ENCODE data around the gene ABCA9. TPM values are rescaled to one million over a fixed set of nuclear protein-coding genes. Genes with fewer than 3 reads are reported as not detected.
"Not testable (repeated sequence)": the region's sequence is repeated elsewhere in the genome, so short reads cannot be mapped to it uniquely, and the experiment has no call there.

The ABCA9 gene
- total RNA-seq, 1 experiment from 2014 or later: 0.05 TPM

- BruUV-seq (replicated peaks): no TSS peak
These were observed 107.3 kb downstream of the ABCA9 start for GRCh38 chr17:68953340-68953997.

GRCh38 chr17:68950725-68951124 is 110.0 kb downstream of the ABCA9 start:
- in situ Hi-C loops (cut with HindIII; ENCODE audit: low pct_unique_long_range_greater_than_20kb, low sequenced_read_pairs): no loop called here
- no peak overlapping the region for H3K4me3 ChIP-seq (ENCODE audit: low read depth in 2 of 2, low read length in 2 of 2)
- H3K9me3 ChIP-seq (ENCODE audit: control insufficient read depth, insufficient read depth, low read depth, low read length): no peaks in the 10 kb centered on the region
- intact Hi-C loops (cut with micrococcal nuclease; ENCODE audit: unreplicated experiment): no loop called here
- DNase-seq (ENCODE audit: low read depth, low spot score) (no peak), ATAC-seq (no peak)
- POLR2A ChIA-PET: no interaction called here
- H3K36me3 ChIP-seq (ENCODE audit: control insufficient read depth, insufficient read depth, low read length): no peaks in the 10 kb centered on the region
- no peaks in the 10 kb centered on the region for H3K4me1 ChIP-seq (ENCODE audit: control insufficient read depth, insufficient read depth, low read length)
- BruUV-seq (replicated peaks): no TSS peak
- TF ChIP-seq, protein P1, sequence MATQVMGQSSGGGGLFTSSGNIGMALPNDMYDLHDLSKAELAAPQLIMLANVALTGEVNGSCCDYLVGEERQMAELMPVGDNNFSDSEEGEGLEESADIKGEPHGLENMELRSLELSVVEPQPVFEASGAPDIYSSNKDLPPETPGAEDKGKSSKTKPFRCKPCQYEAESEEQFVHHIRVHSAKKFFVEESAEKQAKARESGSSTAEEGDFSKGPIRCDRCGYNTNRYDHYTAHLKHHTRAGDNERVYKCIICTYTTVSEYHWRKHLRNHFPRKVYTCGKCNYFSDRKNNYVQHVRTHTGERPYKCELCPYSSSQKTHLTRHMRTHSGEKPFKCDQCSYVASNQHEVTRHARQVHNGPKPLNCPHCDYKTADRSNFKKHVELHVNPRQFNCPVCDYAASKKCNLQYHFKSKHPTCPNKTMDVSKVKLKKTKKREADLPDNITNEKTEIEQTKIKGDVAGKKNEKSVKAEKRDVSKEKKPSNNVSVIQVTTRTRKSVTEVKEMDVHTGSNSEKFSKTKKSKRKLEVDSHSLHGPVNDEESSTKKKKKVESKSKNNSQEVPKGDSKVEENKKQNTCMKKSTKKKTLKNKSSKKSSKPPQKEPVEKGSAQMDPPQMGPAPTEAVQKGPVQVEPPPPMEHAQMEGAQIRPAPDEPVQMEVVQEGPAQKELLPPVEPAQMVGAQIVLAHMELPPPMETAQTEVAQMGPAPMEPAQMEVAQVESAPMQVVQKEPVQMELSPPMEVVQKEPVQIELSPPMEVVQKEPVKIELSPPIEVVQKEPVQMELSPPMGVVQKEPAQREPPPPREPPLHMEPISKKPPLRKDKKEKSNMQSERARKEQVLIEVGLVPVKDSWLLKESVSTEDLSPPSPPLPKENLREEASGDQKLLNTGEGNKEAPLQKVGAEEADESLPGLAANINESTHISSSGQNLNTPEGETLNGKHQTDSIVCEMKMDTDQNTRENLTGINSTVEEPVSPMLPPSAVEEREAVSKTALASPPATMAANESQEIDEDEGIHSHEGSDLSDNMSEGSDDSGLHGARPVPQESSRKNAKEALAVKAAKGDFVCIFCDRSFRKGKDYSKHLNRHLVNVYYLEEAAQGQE (IDR thresholded peaks at IDR 0.05; ENCODE audit: insufficient read depth in 1 of 2, low read depth in 2 of 2, low read length in 1 of 2): no peak
- TF ChIP-seq, protein P2, sequence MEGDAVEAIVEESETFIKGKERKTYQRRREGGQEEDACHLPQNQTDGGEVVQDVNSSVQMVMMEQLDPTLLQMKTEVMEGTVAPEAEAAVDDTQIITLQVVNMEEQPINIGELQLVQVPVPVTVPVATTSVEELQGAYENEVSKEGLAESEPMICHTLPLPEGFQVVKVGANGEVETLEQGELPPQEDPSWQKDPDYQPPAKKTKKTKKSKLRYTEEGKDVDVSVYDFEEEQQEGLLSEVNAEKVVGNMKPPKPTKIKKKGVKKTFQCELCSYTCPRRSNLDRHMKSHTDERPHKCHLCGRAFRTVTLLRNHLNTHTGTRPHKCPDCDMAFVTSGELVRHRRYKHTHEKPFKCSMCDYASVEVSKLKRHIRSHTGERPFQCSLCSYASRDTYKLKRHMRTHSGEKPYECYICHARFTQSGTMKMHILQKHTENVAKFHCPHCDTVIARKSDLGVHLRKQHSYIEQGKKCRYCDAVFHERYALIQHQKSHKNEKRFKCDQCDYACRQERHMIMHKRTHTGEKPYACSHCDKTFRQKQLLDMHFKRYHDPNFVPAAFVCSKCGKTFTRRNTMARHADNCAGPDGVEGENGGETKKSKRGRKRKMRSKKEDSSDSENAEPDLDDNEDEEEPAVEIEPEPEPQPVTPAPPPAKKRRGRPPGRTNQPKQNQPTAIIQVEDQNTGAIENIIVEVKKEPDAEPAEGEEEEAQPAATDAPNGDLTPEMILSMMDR (IDR thresholded peaks at IDR 0.05): no peak
- TF ChIP-seq POLR2AphosphoS5 (IDR thresholded peaks at IDR 0.05; ENCODE audit: low read depth, low read length): no peak
- TF ChIP-seq SIN3A (IDR thresholded peaks at IDR 0.05; ENCODE audit: borderline replicate concordance, insufficient read depth, low read depth, low read length): no peak
- TF ChIP-seq TCF7L2 (IDR thresholded peaks at IDR 0.05; ENCODE audit: low read depth, low read length): no peak
- H3K27ac ChIP-seq (ENCODE audit: low read length): no peak overlapping the region
- CTCF ChIA-PET: no interaction called here
- H3K27me3 ChIP-seq (ENCODE audit: control insufficient read depth, insufficient read depth, low read length): no peaks in the 10 kb centered on the region

More at GRCh38 chr17:68953340-68953997, 107.3 kb downstream of the ABCA9 start:
- intact Hi-C loops (cut with micrococcal nuclease; ENCODE audit: unreplicated experiment) (no loop called here), in situ Hi-C loops (cut with HindIII; ENCODE audit: low pct_unique_long_range_greater_than_20kb, low sequenced_read_pairs) (no loop called here)
- H3K4me1 ChIP-seq (ENCODE audit: control insufficient read depth, insufficient read depth, low read length): no peaks in the 10 kb centered on the region
- ATAC-seq (no peak), DNase-seq (ENCODE audit: low read depth, low spot score) (no peak)
- TF ChIP-seq, protein P1 (IDR thresholded peaks at IDR 0.05; ENCODE audit: insufficient read depth in 1 of 2, low read depth in 2 of 2, low read length in 1 of 2): no peak
- no peak for TF ChIP-seq TCF7L2 (IDR thresholded peaks at IDR 0.05; ENCODE audit: low read depth, low read length)
- TF ChIP-seq SIN3A (IDR thresholded peaks at IDR 0.05; ENCODE audit: borderline replicate concordance, insufficient read depth, low read depth, low read length): no peak
- no peak for TF ChIP-seq POLR2AphosphoS5 (IDR thresholded peaks at IDR 0.05; ENCODE audit: low read depth, low read length)
- TF ChIP-seq, protein P2 (IDR thresholded peaks at IDR 0.05): no peak
- CTCF ChIA-PET: no interaction called here
- no peaks in the 10 kb centered on the region for H3K9me3 ChIP-seq (ENCODE audit: control insufficient read depth, insufficient read depth, low read depth, low read length)
- H3K27me3 ChIP-seq (ENCODE audit: control insufficient read depth, insufficient read depth, low read length): no peaks in the 10 kb centered on the region
- H3K36me3 ChIP-seq (ENCODE audit: control insufficient read depth, insufficient read depth, low read length): no peaks in the 10 kb centered on the region
- POLR2A ChIA-PET: no interaction called here
- H3K4me3 ChIP-seq (ENCODE audit: low read depth in 2 of 2, low read length in 2 of 2): no peak overlapping the region
- no peak overlapping the region for H3K27ac ChIP-seq (ENCODE audit: low read length)

DNA sequence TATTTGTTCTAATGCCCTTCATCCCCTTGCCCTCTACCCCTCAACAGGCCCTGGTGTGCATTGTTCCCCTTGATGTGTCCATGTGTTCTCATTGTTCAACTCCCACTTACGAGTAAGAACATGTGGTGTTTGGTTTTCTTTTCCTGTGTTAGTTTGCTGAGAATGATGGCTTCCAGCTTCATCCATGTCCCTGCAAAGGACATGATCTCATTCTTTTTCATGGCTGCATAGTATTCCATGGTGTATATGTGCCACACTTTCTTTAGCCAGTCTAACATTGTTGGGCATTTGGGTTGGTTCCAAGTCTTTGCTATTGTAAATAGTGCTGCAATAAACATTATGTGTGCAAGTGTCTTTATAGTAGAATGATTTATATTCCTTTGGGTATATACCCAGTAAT is 112.9 kb downstream of the ABCA9 start:
- ATAC-seq; H3K9me3 ChIP-seq (ENCODE audit: control insufficient read depth, insufficient read depth, low read depth, low read length); POLR2A ChIA-PET; H3K4me3 ChIP-seq (ENCODE audit: low read depth in 2 of 2, low read length in 2 of 2); DNase-seq (ENCODE audit: low read depth, low spot score); H3K27ac ChIP-seq (ENCODE audit: low read length); BruUV-seq (replicated peaks); CTCF ChIA-PET; H3K4me1 ChIP-seq (ENCODE audit: control insufficient read depth, insufficient read depth, low read length); in situ Hi-C loops (cut with HindIII; ENCODE audit: low pct_unique_long_range_greater_than_20kb, low sequenced_read_pairs); H3K27me3 ChIP-seq (ENCODE audit: control insufficient read depth, insufficient read depth, low read length); intact Hi-C loops (cut with micrococcal nuclease; ENCODE audit: unreplicated experiment); H3K36me3 ChIP-seq (ENCODE audit: control insufficient read depth, insufficient read depth, low read length): not testable (repeated sequence)
